GM20431 (cell line): ENCODE results near the gene CD151.

Source experiments
- in situ Hi-C: fragments of 300-500 bp; cut with MseI, MboI; formaldehyde crosslinking; loops from one replicate; pipeline ENCODE4 v1.15.0; 2020; ENCODE audit warnings: low sequenced_read_pairs; ENCODE audit not compliant: unreplicated experiment

The CD151 gene

GRCh38 chr11:832529-833113 lies at the start of gene CD151:
Gene CD151 (plus strand): TSS chr11:832952. CDS start chr11:836070, 3,118 bp downstream.
- in situ Hi-C loops = no loop called here

GRCh38 chr11:783581-784015 lies 49.2 kb upstream of the CD151 start:
- in situ Hi-C loops = no loop called here

GRCh38 chr11:786235-787083 lies 46.3 kb upstream of the CD151 start:
- in situ Hi-C loops = no loop called here

- in situ Hi-C loops = no loop called here
Measured at GRCh38 chr11:787084-787675, 45.6 kb upstream of the CD151 start.

- in situ Hi-C loops = no loop called here
Measured at GRCh38 chr11:788009-788640, 44.6 kb upstream of the CD151 start.

- in situ Hi-C loops = no loop called here
Measured at GRCh38 chr11:788953-789940, 43.5 kb upstream of the CD151 start.

- in situ Hi-C loops = no loop called here
Measured at GRCh38 chr11:789943-790342, 42.8 kb upstream of the CD151 start, which contains the start of gene CEND1. Gene CEND1 (minus strand): TSS chr11:790090. CDS start chr11:788576, 1,514 bp downstream.

GRCh38 chr11:790721-791564 lies 41.8 kb upstream of the CD151 start:
- in situ Hi-C loops = no loop called here

- in situ Hi-C loops = no loop called here
Measured at GRCh38 chr11:791658-792534, 40.9 kb upstream of the CD151 start.

- in situ Hi-C loops = no loop called here
Measured at GRCh38 chr11:792535-792821, 40.3 kb upstream of the CD151 start.

GRCh38 chr11:792873-793272 lies 39.9 kb upstream of the CD151 start:
- in situ Hi-C loops = no loop called here

GRCh38 chr11:793556-793955 lies 39.2 kb upstream of the CD151 start:
- in situ Hi-C loops = no loop called here

GRCh38 chr11:794013-794765 lies 38.6 kb upstream of the CD151 start:
- in situ Hi-C loops = no loop called here

GRCh38 chr11:794766-795633 lies 37.8 kb upstream of the CD151 start:
- in situ Hi-C loops = no loop called here

- in situ Hi-C loops = no loop called here
Measured at GRCh38 chr11:795634-796564, 36.9 kb upstream of the CD151 start.
